Thoracic aorta (tissue), 2 donors: Measurements from ENCODE around the gene SWI5. TPM values are rescaled to one million over a fixed set of nuclear protein-coding genes. Genes with fewer than 3 reads are reported as not detected.

Experiments used
- ATAC-seq: fragments of 150-250 bp; one replicate; pipeline ENCODE4 v1.8.0; 2017; ENCODE audit warnings: low read depth; ENCODE audit not compliant: insufficient number of reproducible peaks, low FRiP score
- DNase-seq: peaks from one replicate; pipeline ENCODE4 v3.0.0-alpha.2; 2020; ENCODE audit warnings: low spot score
- H3K27ac ChIP-seq, 2 donors: fragments of 200-600 bp; sonication (generic); 1 replicate in 1 of 2; 2 replicates in 1 of 2; pipeline ENCODE4 v1.5.1; 2016; ENCODE audit warnings: mild to moderate bottlenecking in 2 of 2, moderate library complexity in 2 of 2
- H3K27me3 ChIP-seq: fragments of 200-600 bp; sonication (generic); replicated peaks from 2 replicates; pipeline ENCODE4 v1.6.0; 2016; ENCODE audit warnings: mild to moderate bottlenecking; ENCODE audit not compliant: insufficient read depth
- H3K36me3 ChIP-seq: fragments of 200-600 bp; sonication (generic); one replicate; pipeline ENCODE4 v1.5.1; 2016
- H3K4me1 ChIP-seq, 2 donors: fragments of 200-600 bp; sonication (generic); 1 replicate in 1 of 2; 2 replicates in 1 of 2; pipeline versions ENCODE4 v1.5.1 to v1.6.0; 2016; ENCODE audit warnings: low read depth in 2 of 2, mild to moderate bottlenecking in 1 of 2; ENCODE audit not compliant: control insufficient read depth in 1 of 2
- H3K4me3 ChIP-seq: fragments of 200-600 bp; sonication (generic); 2 replicates; pipeline ENCODE4 v1.5.1; 2016; ENCODE audit warnings: mild to moderate bottlenecking
- H3K9me3 ChIP-seq: fragments of 200-600 bp; sonication (generic); 2 replicates; pipeline ENCODE4 v1.5.1; 2016
- total RNA-seq, 2 donors: library from RNA; depleted of rRNA; stranded (reverse); fragments of >200 nt; gene quantifications; one replicate each; pipeline versions ENCODE4 v1.1.0 to v1.2.3, GENCODE V29; 2016
- TF ChIP-seq, protein P1 (sequence below): fragments of 200-600 bp; sonication (generic); IDR thresholded peaks from one replicate; pipeline ENCODE4 v1.5.1; 2019; ENCODE audit warnings: antibody characterized with exemption

SWI5 gene
- total RNA-seq, 2 donors from 2014 or later, result 12.0 to 26.8 TPM

DNA sequence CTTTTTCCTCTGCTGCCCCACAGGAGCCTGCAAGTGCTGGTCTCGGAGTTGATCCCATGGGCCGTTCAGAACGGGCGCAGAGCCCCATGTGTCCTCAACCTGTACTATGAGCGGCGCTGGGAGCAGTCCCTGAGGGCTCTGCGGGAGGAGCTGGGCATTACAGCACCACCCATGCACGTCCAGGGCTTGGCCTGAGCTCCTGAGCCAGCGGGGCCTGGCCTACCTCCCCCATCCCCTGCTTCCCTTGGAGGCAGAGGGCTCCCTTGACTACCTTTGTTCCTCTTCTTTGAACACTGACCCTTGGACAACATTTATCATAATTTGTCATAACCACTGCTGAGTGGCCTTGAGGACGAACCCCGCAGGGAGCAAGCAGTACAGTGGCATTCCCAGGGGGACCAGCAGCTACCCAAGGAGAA lies 57.4 kb downstream of the SWI5 start:
- peaks cover 3% of the 10 kb centered on the region for H3K36me3 ChIP-seq
- ATAC-seq, result no peak

DNA sequence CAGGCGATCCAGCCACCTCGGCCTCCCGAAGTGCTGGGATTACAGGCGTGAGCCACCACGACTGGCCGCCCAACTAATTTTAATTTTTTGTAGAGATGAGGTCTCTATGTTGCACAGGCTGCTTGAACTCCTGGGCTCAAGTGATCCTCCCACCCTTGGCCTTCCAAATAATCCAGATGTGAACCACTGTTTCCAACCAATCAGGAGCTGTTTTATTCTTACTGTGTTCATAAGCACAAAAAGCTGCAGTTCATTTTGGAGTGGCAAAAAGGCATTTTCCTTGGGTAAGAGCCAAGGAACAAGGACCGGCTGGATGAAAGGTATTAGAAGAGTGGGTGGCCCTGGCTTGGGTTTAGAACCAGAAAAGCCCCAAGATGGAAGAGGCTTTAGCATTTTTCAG lies 59.1 kb downstream of the SWI5 start:
- no peak for DNase-seq
- no peaks in the 10 kb centered on the region for H3K27me3 ChIP-seq
- no peaks in the 10 kb centered on the region for H3K9me3 ChIP-seq
- H3K36me3 ChIP-seq, result no peaks in the 10 kb centered on the region
- no peak for ATAC-seq
- H3K4me1 ChIP-seq, result no peaks in the 10 kb centered on the region
- no peak overlapping the region for H3K27ac ChIP-seq
- TF ChIP-seq, protein P1, sequence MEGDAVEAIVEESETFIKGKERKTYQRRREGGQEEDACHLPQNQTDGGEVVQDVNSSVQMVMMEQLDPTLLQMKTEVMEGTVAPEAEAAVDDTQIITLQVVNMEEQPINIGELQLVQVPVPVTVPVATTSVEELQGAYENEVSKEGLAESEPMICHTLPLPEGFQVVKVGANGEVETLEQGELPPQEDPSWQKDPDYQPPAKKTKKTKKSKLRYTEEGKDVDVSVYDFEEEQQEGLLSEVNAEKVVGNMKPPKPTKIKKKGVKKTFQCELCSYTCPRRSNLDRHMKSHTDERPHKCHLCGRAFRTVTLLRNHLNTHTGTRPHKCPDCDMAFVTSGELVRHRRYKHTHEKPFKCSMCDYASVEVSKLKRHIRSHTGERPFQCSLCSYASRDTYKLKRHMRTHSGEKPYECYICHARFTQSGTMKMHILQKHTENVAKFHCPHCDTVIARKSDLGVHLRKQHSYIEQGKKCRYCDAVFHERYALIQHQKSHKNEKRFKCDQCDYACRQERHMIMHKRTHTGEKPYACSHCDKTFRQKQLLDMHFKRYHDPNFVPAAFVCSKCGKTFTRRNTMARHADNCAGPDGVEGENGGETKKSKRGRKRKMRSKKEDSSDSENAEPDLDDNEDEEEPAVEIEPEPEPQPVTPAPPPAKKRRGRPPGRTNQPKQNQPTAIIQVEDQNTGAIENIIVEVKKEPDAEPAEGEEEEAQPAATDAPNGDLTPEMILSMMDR, result no peak
- no peak overlapping the region for H3K4me3 ChIP-seq

More for the DNA sequence above, 57.4 kb downstream of the SWI5 start:
- DNase-seq, result no peak
- H3K4me3 ChIP-seq, result no peak overlapping the region
- H3K27ac ChIP-seq, result no peak overlapping the region
- no peaks in the 10 kb centered on the region for H3K27me3 ChIP-seq
- TF ChIP-seq, protein P1, result no peak
- H3K9me3 ChIP-seq, result no peaks in the 10 kb centered on the region
- no peaks in the 10 kb centered on the region for H3K4me1 ChIP-seq

DNA sequence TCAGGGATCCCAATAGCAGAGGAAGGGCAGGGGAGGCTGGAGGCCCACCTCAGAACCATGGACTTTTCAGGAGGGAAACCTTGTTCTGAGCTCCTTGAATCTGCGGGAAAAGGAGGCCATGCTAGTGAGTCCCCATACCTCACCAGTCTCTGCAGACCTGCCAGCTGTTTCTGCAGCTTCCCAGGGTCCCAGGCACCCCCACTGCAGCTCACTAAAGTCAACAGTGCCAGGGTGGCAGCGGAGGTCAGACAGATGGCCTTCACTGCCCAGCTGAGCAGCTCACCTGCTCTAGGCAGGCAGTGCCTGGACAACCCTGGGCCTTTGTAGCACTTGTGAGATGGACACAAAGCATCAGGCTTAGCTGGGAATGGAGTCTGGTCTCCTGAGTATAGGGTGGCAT lies 59.8 kb downstream of the SWI5 start:
- no peaks in the 10 kb centered on the region for H3K9me3 ChIP-seq
- TF ChIP-seq, protein P1, result no peak
- H3K4me1 ChIP-seq, result peaks cover 0 to 3% of the 10 kb centered on the region in 2 donors
- H3K27me3 ChIP-seq, result no peaks in the 10 kb centered on the region
- ATAC-seq (no peak), DNase-seq (no peak)
- H3K36me3 ChIP-seq, result no peaks in the 10 kb centered on the region
- H3K27ac ChIP-seq, result no peak overlapping the region
- H3K4me3 ChIP-seq, result no peak overlapping the region

DNA sequence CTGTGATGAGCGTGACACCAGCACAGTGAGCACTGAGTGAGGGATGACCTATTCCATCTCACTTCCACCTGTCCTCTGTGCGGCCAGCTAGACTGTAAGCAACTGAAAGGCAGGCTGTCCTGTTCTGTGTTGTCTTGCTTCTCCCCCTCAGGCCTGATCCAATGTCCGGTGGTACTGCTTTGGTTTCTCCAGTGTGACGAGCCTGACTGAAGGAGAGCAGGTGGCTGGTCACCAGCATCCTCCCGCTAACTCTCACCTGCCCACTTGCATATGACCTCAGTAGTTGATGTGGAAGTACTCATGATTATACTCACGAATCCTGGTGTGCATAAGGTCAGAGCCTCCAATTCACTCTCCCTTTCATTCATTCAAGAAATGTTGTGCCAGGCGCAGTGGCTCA lies 61.9 kb downstream of the SWI5 start:
- no peaks in the 10 kb centered on the region for H3K36me3 ChIP-seq
- TF ChIP-seq, protein P1, result no peak
- H3K9me3 ChIP-seq, result no peaks in the 10 kb centered on the region
- DNase-seq (no peak), ATAC-seq (no peak)
- no peaks in the 10 kb centered on the region for H3K27me3 ChIP-seq
- no peak overlapping the region for H3K4me3 ChIP-seq
- H3K27ac ChIP-seq, result no peak overlapping the region
- H3K4me1 ChIP-seq, result peaks cover 0 to 12% of the 10 kb centered on the region in 2 donors

Other genes starting within 250 kb of the SWI5 start
- 10 to 100 TPM; 11.8 to 21.0 TPM for gene NAIF1, start 209.0 kb upstream of the SWI5 start, total RNA-seq
- 10 to 100 TPM; 30.1 to 33.9 TPM for gene SLC25A25, start 208.0 kb upstream of the SWI5 start, total RNA-seq
- 10 to 100 TPM; 57.9 to 66.0 TPM for gene PTGES2, start 148.5 kb upstream of the SWI5 start, total RNA-seq
- gene LCN2, start 126.8 kb upstream of the SWI5 start, total RNA-seq, result not detected
- 100 to 1,000 TPM; 208 to 329 TPM for gene BBLN, start 116.0 kb upstream of the SWI5 start, total RNA-seq
- gene CIZ1, start 84.7 kb upstream of the SWI5 start, total RNA-seq, result 10 to 100 TPM; 68.0 to 86.0 TPM
- 1 to 10 TPM; 7.2 to 9.7 TPM for gene DNM1, start 72.9 kb upstream of the SWI5 start, total RNA-seq
- 100 to 1,000 TPM; 115 to 141 TPM for gene GOLGA2, start 269 bp upstream of the SWI5 start, total RNA-seq
- 1 to 10 TPM; 7.4 to 8.4 TPM for gene TRUB2, start 46.2 kb downstream of the SWI5 start, total RNA-seq
- gene COQ4, start 46.6 kb downstream of the SWI5 start, total RNA-seq, result 10 to 100 TPM; 28.7 to 40.1 TPM
- gene SLC27A4, start 64.3 kb downstream of the SWI5 start, total RNA-seq, result 10 to 100 TPM; 20.9 to 36.8 TPM
- gene URM1, start 95.1 kb downstream of the SWI5 start, total RNA-seq, result 10 to 100 TPM; 25.3 to 71.8 TPM
- gene CERCAM, start 144.6 kb downstream of the SWI5 start, total RNA-seq, result 100 to 1,000 TPM in 1 of 2 donors, 10 to 100 TPM in 1; 51.8 to 120 TPM
- 10 to 100 TPM; 22.5 to 36.5 TPM for gene ODF2, start 179.7 kb downstream of the SWI5 start, total RNA-seq
- gene GLE1, start 228.4 kb downstream of the SWI5 start, total RNA-seq, result 10 to 100 TPM; 15.6 to 21.7 TPM